Measurements from ENCODE around the gene MOCS2.

GRCh38 chr5:53059281-53059680 lies 50.3 kb downstream of the MOCS2 start:
- TF ChIP-seq CTCF (conservative IDR thresholded peaks at IDR 0.05; ENCODE audit: low read length) (no peak), EZH2phosphoT487 (IDR thresholded peaks at IDR 0.05; ENCODE audit: borderline replicate concordance, low read depth, low read length) (no peak)
